CD4-positive, alpha-beta T cell treated with Interferon alpha-2 for 1 hour (primary cell): ENCODE data around the gene UST.
"Not testable (repeated sequence)": the region's sequence is repeated elsewhere in the genome, so short reads cannot be mapped to it uniquely, and the experiment has no call there.

Source experiments
- DNase-seq, 2 donors: peaks; one replicate each; pipeline ENCODE4 v3.0.0-alpha.2; 2020 to 2022

The UST gene

GRCh38 chr6:148912252-148912651 is 165.4 kb downstream of the UST start:
- no peak for DNase-seq

GRCh38 chr6:148915810-148916209 is 169.0 kb downstream of the UST start:
- no peak for DNase-seq

GRCh38 chr6:148916485-148916884 is 169.7 kb downstream of the UST start:
- DNase-seq: not testable (repeated sequence)

GRCh38 chr6:148924226-148925012 is 177.6 kb downstream of the UST start:
- no peak for DNase-seq

GRCh38 chr6:148925701-148926100 is 178.9 kb downstream of the UST start:
- no peak for DNase-seq

GRCh38 chr6:148926478-148926877 is 179.6 kb downstream of the UST start:
- no peak for DNase-seq

- no peak for DNase-seq
Observed at GRCh38 chr6:148927586-148927985, 180.8 kb downstream of the UST start.

GRCh38 chr6:148928811-148929210 is 182.0 kb downstream of the UST start:
- no peak for DNase-seq

- DNase-seq: no peak
Observed at GRCh38 chr6:148932208-148932607, 185.4 kb downstream of the UST start.

- DNase-seq: no peak
Observed at GRCh38 chr6:148932731-148933130, 185.9 kb downstream of the UST start.

GRCh38 chr6:148934539-148934938 is 187.7 kb downstream of the UST start:
- no peak for DNase-seq

- DNase-seq: no peak
Observed at GRCh38 chr6:148934961-148935360, 188.1 kb downstream of the UST start.

- no peak for DNase-seq
Observed at GRCh38 chr6:148935705-148936435, 189.0 kb downstream of the UST start.

GRCh38 chr6:148943451-148943850 is 196.6 kb downstream of the UST start:
- no peak for DNase-seq

GRCh38 chr6:148944608-148945007 is 197.8 kb downstream of the UST start:
- no peak for DNase-seq

GRCh38 chr6:148945301-148946021 is 198.6 kb downstream of the UST start:
- no peak for DNase-seq

- DNase-seq: peak; percentile 72 to 80
Observed at GRCh38 chr6:148947621-148948444, 201.0 kb downstream of the UST start.

GRCh38 chr6:148951662-148952061 is 204.8 kb downstream of the UST start:
- no peak for DNase-seq

- DNase-seq: no peak
Observed at GRCh38 chr6:148952147-148953035, 205.6 kb downstream of the UST start.

- DNase-seq: no peak
Observed at GRCh38 chr6:148954461-148954860, 207.6 kb downstream of the UST start.

- no peak for DNase-seq
Observed at GRCh38 chr6:148954934-148955333, 208.1 kb downstream of the UST start.

GRCh38 chr6:148955441-148955840 is 208.6 kb downstream of the UST start:
- DNase-seq: no peak
